ENCODE data around the gene DRAXIN.

Gene DRAXIN

GRCh38 chr1:11654939-11655808 lies 36.3 kb upstream of the DRAXIN start:
- H3K27me3 ChIP-seq (ENCODE audit: insufficient read depth, poor library complexity, severe bottlenecking): no peaks in the 10 kb centered on the region
- no peak for TF ChIP-seq REST (IDR thresholded peaks at IDR 0.05; ENCODE audit: insufficient replicate concordance, low read depth)
- no peak for TF ChIP-seq POLR2AphosphoS5 (IDR thresholded peaks at IDR 0.05; ENCODE audit: low read depth)
- TF ChIP-seq GABPA (IDR thresholded peaks at IDR 0.05; ENCODE audit: low read depth): no peak
- TF ChIP-seq CTCF (IDR thresholded peaks at IDR 0.05; ENCODE audit: insufficient read depth, low read length): no peak
- TF ChIP-seq SPI1 (IDR thresholded peaks at IDR 0.05; ENCODE audit: borderline replicate concordance, low read depth): no peak
- DNase-seq (ENCODE audit: low read depth in 1 of 2, low spot score in 1 of 2): no peak
- no peak overlapping the region for H3K27ac ChIP-seq (replicated peaks)
- peak overlapping the region; percentile 45 for H3K4me3 ChIP-seq (replicated peaks; ENCODE audit: insufficient read depth, low read length)

GRCh38 chr1:11657654-11658053 lies 33.9 kb upstream of the DRAXIN start:
- no peaks in the 10 kb centered on the region for H3K27me3 ChIP-seq (ENCODE audit: insufficient read depth, poor library complexity, severe bottlenecking)
- H3K4me3 ChIP-seq (replicated peaks; ENCODE audit: insufficient read depth, low read length): no peak overlapping the region
- no peak for TF ChIP-seq GABPA (IDR thresholded peaks at IDR 0.05; ENCODE audit: low read depth)
- no peak for TF ChIP-seq CTCF (IDR thresholded peaks at IDR 0.05; ENCODE audit: insufficient read depth, low read length)
- no peak for TF ChIP-seq REST (IDR thresholded peaks at IDR 0.05; ENCODE audit: insufficient replicate concordance, low read depth)
- TF ChIP-seq POLR2AphosphoS5 (IDR thresholded peaks at IDR 0.05; ENCODE audit: low read depth): no peak
- no peak for TF ChIP-seq SPI1 (IDR thresholded peaks at IDR 0.05; ENCODE audit: borderline replicate concordance, low read depth)
- H3K27ac ChIP-seq (replicated peaks): no peak overlapping the region
- DNase-seq (ENCODE audit: low read depth in 1 of 2, low spot score in 1 of 2): no peak

GRCh38 chr1:11658542-11658941 lies 33.0 kb upstream of the DRAXIN start:
- no peak for DNase-seq (ENCODE audit: low read depth in 1 of 2, low spot score in 1 of 2)
- TF ChIP-seq GABPA (IDR thresholded peaks at IDR 0.05; ENCODE audit: low read depth) (no peak), CTCF (IDR thresholded peaks at IDR 0.05; ENCODE audit: insufficient read depth, low read length) (no peak), REST (IDR thresholded peaks at IDR 0.05; ENCODE audit: insufficient replicate concordance, low read depth) (no peak), POLR2AphosphoS5 (IDR thresholded peaks at IDR 0.05; ENCODE audit: low read depth) (no peak), SPI1 (IDR thresholded peaks at IDR 0.05; ENCODE audit: borderline replicate concordance, low read depth) (no peak)
- Histone ChIP-seq H3K27me3 (ENCODE audit: insufficient read depth, poor library complexity, severe bottlenecking) (no peaks in the 10 kb centered on the region), H3K4me3 (replicated peaks; ENCODE audit: insufficient read depth, low read length) (no peak overlapping the region), H3K27ac (replicated peaks) (no peak overlapping the region)
